GM12878 (cell line): ENCODE measurements around the gene CTBP1. TPM values are rescaled to one million over a fixed set of nuclear protein-coding genes. Genes with fewer than 3 reads are reported as not detected.

Source experiments
- ATAC-seq: fragments of 200-7000 bp; cut with Tn5 transposase; 3 replicates; pipeline ENCODE4 v1.9.1; 2020; ENCODE audit warnings: mild to moderate bottlenecking, moderate library complexity
- BruUV-seq: library from RNA; stranded (reverse); fragments of 400-500 nt; replicated peaks from 2 replicates; lab custom pipeline; 2021; lab: Mats Ljungman, UMichigan
- CTCF ChIA-PET: fragments of 300-600 bp; sonication (Branson Sonifier 250); formaldehyde crosslinking; extraction: SDS; loops from one replicate; lab custom pipeline; 2021; ENCODE audit warnings: inconsistent platforms; lab: Yijun Ruan, JAX
- POLR2A ChIA-PET: fragments of 350-600 bp; formaldehyde crosslinking; extraction: SDS; loops from one replicate; lab custom pipeline; 2021; ENCODE audit warnings: inconsistent platforms; lab: Charles Lee
- RAD21 ChIA-PET: fragments of 300-600 bp; sonication (Branson Sonifier 250); formaldehyde crosslinking; loops from one replicate; lab custom pipeline; 2023; ENCODE audit warnings: antibody characterized with exemption; ENCODE audit not compliant: unreplicated experiment; lab: Charles Lee
- SMC1A ChIA-PET: fragments of 300-600 bp; sonication (Branson Sonifier 250); formaldehyde crosslinking; loops from one replicate; lab custom pipeline; 2023; ENCODE audit not compliant: unreplicated experiment, uncharacterized antibody; lab: Charles Lee
- DNase-seq: peaks from one replicate; pipeline ENCODE4 v3.0.0-alpha.2; 2011; ENCODE audit warnings: low read depth, low spot score
- FAIRE-seq: peaks from 3 replicates; lab custom pipeline; 2011; peaks lifted over from hg19 to GRCh38; lab: Jason Lieb, UNC
- H2AFZ ChIP-seq: 2 replicates; pipeline ENCODE4 v1.6.0; 2011; ENCODE audit warnings: low read depth, low read length, control low read depth; ENCODE audit not compliant: control insufficient read depth
- H3K27ac ChIP-seq: 2 replicates; pipeline ENCODE4 v1.5.1; 2011; ENCODE audit warnings: control low read depth; ENCODE audit not compliant: control insufficient read depth, insufficient read depth
- H3K27me3 ChIP-seq, 2 experiments: replicated peaks in 1 of 2; 2 replicates each; pipeline versions ENCODE4 v1.6.0 to v1.6.1; 2011; ENCODE audit warnings: low read length in 1 of 2; ENCODE audit not compliant: control insufficient read depth in 2 of 2, insufficient read depth in 2 of 2
- H3K36me3 ChIP-seq, 2 experiments: 2 replicates each; pipeline ENCODE4 v1.5.1; 2011; ENCODE audit warnings: low read length in 1 of 2; ENCODE audit not compliant: control insufficient read depth in 2 of 2, insufficient read depth in 2 of 2
- H3K4me1 ChIP-seq: 2 replicates; pipeline ENCODE4 v1.6.1; 2011; ENCODE audit warnings: mild to moderate bottlenecking, low read length, moderate library complexity, mixed read lengths; ENCODE audit not compliant: control insufficient read depth, insufficient read depth
- H3K4me2 ChIP-seq: 2 replicates; pipeline ENCODE4 v1.6.0; 2011; ENCODE audit warnings: control low read depth; ENCODE audit not compliant: control insufficient read depth, insufficient read depth
- H3K4me3 ChIP-seq: fragments of 200-600 bp; sonication (generic); 2 replicates; pipeline ENCODE4 v1.5.1; 2016
- H3K79me2 ChIP-seq: 2 replicates; pipeline ENCODE4 v1.6.0; 2011; ENCODE audit warnings: low read length; ENCODE audit not compliant: control insufficient read depth, insufficient read depth
- H3K9ac ChIP-seq: 2 replicates; pipeline ENCODE4 v1.8.0; 2011; ENCODE audit warnings: low read length, control low read depth, mixed read lengths; ENCODE audit not compliant: control insufficient read depth, insufficient read depth
- H3K9me3 ChIP-seq: replicated peaks from 3 replicates; pipeline ENCODE4 v1.5.1; 2011; ENCODE audit warnings: mild to moderate bottlenecking, low read length; ENCODE audit not compliant: control insufficient read depth, insufficient read depth
- H4K20me1 ChIP-seq: 2 replicates; pipeline ENCODE4 v1.6.0; 2011; ENCODE audit not compliant: control insufficient read depth, insufficient read depth
- ASH2L ChIP-seq: fragments of 300-600, 200-600 bp; sonication (generic); IDR thresholded peaks from 2 replicates; pipeline ENCODE4 v1.6.1; 2017; ENCODE audit warnings: low read depth, mild to moderate bottlenecking, borderline replicate concordance
- EP300 ChIP-seq, 2 experiments: fragments of 150-350 bp in 1 of 2; IDR thresholded peaks; 2 replicates each; pipeline ENCODE4 v1.6.1; 2011 to 2012; ENCODE audit warnings: low read depth in 2 of 2, low read length in 2 of 2, borderline replicate concordance in 1 of 2, improper control_type of control experiment in 1 of 2, inconsistent platforms in 1 of 2; ENCODE audit not compliant: control insufficient read depth in 1 of 2
- FOXK2 ChIP-seq: fragments of 450-650 bp; IDR thresholded peaks from 2 replicates; pipeline ENCODE4 v1.6.1; 2017; ENCODE audit warnings: mild to moderate bottlenecking, moderate library complexity
- HCFC1 ChIP-seq: fragments of 150-350 bp; IDR thresholded peaks from 2 replicates; pipeline ENCODE4 v1.6.1; 2014; ENCODE audit warnings: low read length
- IKZF1 ChIP-seq: fragments of 450-650 bp; conservative IDR thresholded peaks from 2 replicates; pipeline ENCODE4 v1.6.1; 2017; ENCODE audit warnings: antibody characterized with exemption, mild to moderate bottlenecking
- IKZF2 ChIP-seq, 2 experiments: fragments of 450-650 bp; IDR thresholded peaks; 2 replicates each; pipeline ENCODE4 v1.6.1; 2017; ENCODE audit warnings: mild to moderate bottlenecking in 2 of 2, moderate library complexity in 2 of 2
- IRF3 ChIP-seq: fragments of 450-650 bp; IDR thresholded peaks from 2 replicates; pipeline ENCODE4 v1.6.1; 2014; ENCODE audit warnings: mild to moderate bottlenecking
- JUNB ChIP-seq: IDR thresholded peaks from 2 replicates; pipeline ENCODE4 v1.6.1; 2016; ENCODE audit warnings: antibody characterized with exemption, mild to moderate bottlenecking
- PAX5 ChIP-seq: IDR thresholded peaks from 2 replicates; pipeline ENCODE4 v1.6.1; 2011; ENCODE audit warnings: low read depth, low read length, borderline replicate concordance
- PAX8 ChIP-seq: fragments of 450-650 bp; IDR thresholded peaks from 2 replicates; pipeline ENCODE4 v1.6.1; 2017; ENCODE audit warnings: mild to moderate bottlenecking, moderate library complexity
- PBX3 ChIP-seq: IDR thresholded peaks from 2 replicates; pipeline ENCODE4 v1.6.1; 2011; ENCODE audit warnings: mild to moderate bottlenecking, low read depth, low read length, moderate library complexity; ENCODE audit not compliant: insufficient replicate concordance
- RAD21 ChIP-seq: IDR thresholded peaks from 2 replicates; pipeline ENCODE4 v1.6.1; 2011; ENCODE audit warnings: mild to moderate bottlenecking, low read depth, low read length, moderate library complexity; ENCODE audit not compliant: insufficient read depth
- SIN3A ChIP-seq: IDR thresholded peaks from 2 replicates; pipeline ENCODE4 v1.6.1; 2012; ENCODE audit warnings: low read depth, low read length, improper control_type of control experiment
- SIX5 ChIP-seq: IDR thresholded peaks from 2 replicates; pipeline ENCODE4 v1.6.1; 2011; ENCODE audit warnings: mild to moderate bottlenecking, low read depth, low read length, moderate library complexity; ENCODE audit not compliant: severe bottlenecking
- SP1 ChIP-seq: IDR thresholded peaks from one replicate; pipeline ENCODE4 v1.6.1; 2011; ENCODE audit warnings: low read depth, low read length
- ZNF207 ChIP-seq: fragments of 450-650 bp; IDR thresholded peaks from 2 replicates; pipeline ENCODE4 v1.6.1; 2014; ENCODE audit warnings: antibody characterized with exemption, mild to moderate bottlenecking, borderline replicate concordance
- ZNF217 ChIP-seq: fragments of 450-650 bp; IDR thresholded peaks from 2 replicates; pipeline ENCODE4 v1.6.1; 2017; ENCODE audit warnings: antibody characterized with exemption, mild to moderate bottlenecking
- ZNF24 ChIP-seq: fragments of 450-650 bp; IDR thresholded peaks from 2 replicates; pipeline ENCODE4 v1.6.1; 2017; ENCODE audit warnings: antibody characterized with exemption, mild to moderate bottlenecking
- WGBS: methylation state at CpG from one replicate; pipeline ENCODE4 v1.1.6; 2016; ENCODE audit warnings: low lambda C conversion rate; ENCODE audit not compliant: insufficient replicate concordance, insufficient coverage; ENCODE audit errors: missing lambda C conversion rate; 5-methylcytosine and 5-hydroxymethylcytosine counted together
- in situ Hi-C: fragments of 300-500 bp; cut with MboI; formaldehyde crosslinking; loops from 9 replicates; pipeline ENCODE4 v1.14.3; 2018; ENCODE audit warnings: mixed read lengths
- intact Hi-C: fragments of 100-400 bp; cut with micrococcal nuclease; formaldehyde crosslinking; loops from one replicate; pipeline ENCODE4 v1.14.2; 2022; ENCODE audit not compliant: unreplicated experiment
- polyA plus RNA-seq, 11 experiments: library from polyadenylated mRNA; depleted of rRNA in 4 of 11; unstranded in 6 of 11; stranded (reverse) in 5 of 11; fragments of >200 nt; fragmentation: Nextera tagmentation in 4 of 11; fragmentation: Illumina TruSeq in 1 of 11; extraction: Ambion mirVana in 4 of 11; extraction: Trizol in 1 of 11; gene quantifications; 1 replicate in 1 of 11; 2 replicates in 10 of 11; pipeline versions ENCODE4 v1.2.1 to v1.2.3, GENCODE V29; 2011 to 2016; ENCODE audit warnings: inconsistent platforms in 2 of 11, missing spikeins in 2 of 11, low read depth in 1 of 11
- total RNA-seq, 4 experiments: library from RNA; depleted of rRNA in 3 of 4; stranded (reverse); fragments of >200 nt in 3 of 4; fragmentation: Illumina TruSeq in 1 of 4; extraction: Trizol in 1 of 4; gene quantifications; 2 replicates each; pipeline versions ENCODE4 v1.2.1 to v1.2.3, GENCODE V29; 2013 to 2021

Gene CTBP1
- total and polyA plus RNA-seq, 10 of the 15 experiments (the other 5 are each of a cell fraction or from before 2014, with no cell fraction given) = 7.4 to 182 (median 63.1) TPM

- TF ChIP-seq IRF3 (no peak), SIN3A (no peak), ZNF217 (no peak), PBX3 (no peak), ZNF24 (no peak)
These were observed 38.6 kb downstream of the CTBP1 start (continued) for GRCh38 chr4:1210241-1210841.

GRCh38 chr4:1209821-1210220 is 39.1 kb downstream of the CTBP1 start:
- FAIRE-seq (no peak), DNase-seq (no peak)
- no peak for TF ChIP-seq HCFC1
- TF ChIP-seq EP300 (IDR thresholded peaks at IDR 0.05; ENCODE audit: borderline replicate concordance in 1 of 2, control insufficient read depth in 1 of 2, low read depth in 2 of 2, low read length in 2 of 2) = no peak
- TF ChIP-seq PAX8 = no peak
- TF ChIP-seq FOXK2 = no peak
- no peak for TF ChIP-seq SP1
- TF ChIP-seq ZNF207 = no peak
- TF ChIP-seq SIX5 = no peak
- no peak for TF ChIP-seq PAX5
- no peak for TF ChIP-seq IKZF1
- TF ChIP-seq RAD21 = no peak
- no peak for TF ChIP-seq JUNB
- no peak for TF ChIP-seq ASH2L
- TF ChIP-seq PBX3 = no peak
- TF ChIP-seq IKZF2 (IDR thresholded peaks at IDR 0.05) = no peak

More at GRCh38 chr4:1209821-1210220, 39.1 kb downstream of the CTBP1 start:
- ChIA-PET POLR2A (no interaction called here), SMC1A (no interaction called here), RAD21 (no interaction called here), CTCF (no interaction called here)
- Histone ChIP-seq H2AFZ (no peak overlapping the region), H3K27ac (no peak overlapping the region), H3K4me1 (peaks cover 1% of the 10 kb centered on the region), H3K36me3 (peaks cover 13 to 22% of the 10 kb centered on the region in 2 experiments), H3K9me3 (no peaks in the 10 kb centered on the region), H3K79me2 (no peaks in the 10 kb centered on the region), H3K27me3 (no peaks in the 10 kb centered on the region), H3K4me3 (no peak overlapping the region), H3K9ac (no peak overlapping the region), H3K4me2 (no peak overlapping the region), H4K20me1 (no peaks in the 10 kb centered on the region)
- intact Hi-C loops = no loop called here
- no peak for ATAC-seq
- 98% methylated on average over 11 of the region's 11 CpGs for WGBS
- in situ Hi-C loops = no loop called here
- no TSS peak for BruUV-seq
